Measurements from ENCODE around the gene GLG1.
"Not testable (repeated sequence)": the region's sequence is repeated elsewhere in the genome, so short reads cannot be mapped to it uniquely, and the experiment has no call there.

DNA sequence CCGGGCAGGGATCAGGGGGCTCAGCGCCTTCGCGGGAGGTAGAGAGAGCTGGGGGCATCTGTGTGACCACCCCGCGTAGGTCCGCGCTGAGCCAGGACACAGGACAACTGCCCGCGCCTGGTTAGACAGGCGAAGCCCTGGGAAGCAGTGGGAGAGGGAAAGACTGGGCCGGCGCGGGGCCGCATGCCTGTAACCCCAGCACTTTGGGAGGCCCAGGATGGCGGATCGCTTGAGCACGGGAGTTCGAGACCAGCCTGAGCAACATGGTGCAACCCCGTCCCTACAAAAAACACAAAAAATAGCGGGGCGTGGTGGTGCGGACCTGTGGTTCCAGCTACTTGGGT, 199.6 kb downstream of the GLG1 start:
- not testable (repeated sequence) for TF ChIP-seq CTCF, POLR2A (IDR thresholded peaks at IDR 0.05)

Data from Peyer's patch (tissue), 4 donors.